Measurements from ENCODE around the gene GPC3. TPM values are rescaled to one million over a fixed set of nuclear protein-coding genes. Genes with fewer than 3 reads are reported as not detected.
"Not testable (repeated sequence)": the region's sequence is repeated elsewhere in the genome, so short reads cannot be mapped to it uniquely, and the experiment has no call there.

GPC3 gene
- total RNA-seq, 2 experiments from 2014 or later, result 0.43 to 0.49 TPM

- H3K4me3 Mint-ChIP-seq; H3K4me1 Mint-ChIP-seq (ENCODE audit: low read depth); H3K27me3 Mint-ChIP-seq (ENCODE audit: low read depth); H3K36me3 Mint-ChIP-seq (ENCODE audit: low read depth); intact Hi-C loops (cut with micrococcal nuclease); DNase-seq; CTCF ChIA-PET; H3K9me3 Mint-ChIP-seq; H3K27ac Mint-ChIP-seq: not testable (repeated sequence)
Observed at GRCh38 chrX:133888084-133888483, 97.3 kb downstream of the GPC3 start.

- CTCF ChIA-PET, result interaction anchor here (0.6 kb wide), 1 partner anchor 103 kb away, joined by 3 read pairs; no protein-coding TSS in a partner anchor
- intact Hi-C loops (cut with micrococcal nuclease), result no loop called here
- no peak overlapping the region for H3K27ac Mint-ChIP-seq
- H3K4me1 Mint-ChIP-seq (ENCODE audit: low read depth), result no peaks in the 10 kb centered on the region
- H3K27me3 Mint-ChIP-seq (ENCODE audit: low read depth), result no peaks in the 10 kb centered on the region
- H3K36me3 Mint-ChIP-seq (ENCODE audit: low read depth), result no peaks in the 10 kb centered on the region
- DNase-seq, result no peak
- H3K9me3 Mint-ChIP-seq, result no peaks in the 10 kb centered on the region
- no peak overlapping the region for H3K4me3 Mint-ChIP-seq
Observed at GRCh38 chrX:133884430-133885394, 100.7 kb downstream of the GPC3 start.

- H3K27me3 Mint-ChIP-seq (ENCODE audit: low read depth), result no peaks in the 10 kb centered on the region
- CTCF ChIA-PET, result no interaction called here
- H3K4me3 Mint-ChIP-seq, result no peak overlapping the region
- H3K9me3 Mint-ChIP-seq, result no peaks in the 10 kb centered on the region
- intact Hi-C loops (cut with micrococcal nuclease), result no loop called here
- H3K36me3 Mint-ChIP-seq (ENCODE audit: low read depth), result no peaks in the 10 kb centered on the region
- H3K4me1 Mint-ChIP-seq (ENCODE audit: low read depth), result no peaks in the 10 kb centered on the region
- DNase-seq, result no peak
- no peak overlapping the region for H3K27ac Mint-ChIP-seq
Observed at GRCh38 chrX:133881893-133882292, 103.5 kb downstream of the GPC3 start.

GRCh38 chrX:133881007-133881406 is 104.4 kb downstream of the GPC3 start:
- H3K27me3 Mint-ChIP-seq (ENCODE audit: low read depth), result no peaks in the 10 kb centered on the region
- H3K4me1 Mint-ChIP-seq (ENCODE audit: low read depth), result no peaks in the 10 kb centered on the region
- H3K27ac Mint-ChIP-seq, result no peak overlapping the region
- no peak for DNase-seq
- no peaks in the 10 kb centered on the region for H3K9me3 Mint-ChIP-seq
- CTCF ChIA-PET, result no interaction called here
- intact Hi-C loops (cut with micrococcal nuclease), result no loop called here
- no peaks in the 10 kb centered on the region for H3K36me3 Mint-ChIP-seq (ENCODE audit: low read depth)
- no peak overlapping the region for H3K4me3 Mint-ChIP-seq

GRCh38 chrX:133880032-133880443 is 105.4 kb downstream of the GPC3 start:
- no peaks in the 10 kb centered on the region for H3K9me3 Mint-ChIP-seq
- no peaks in the 10 kb centered on the region for H3K27me3 Mint-ChIP-seq (ENCODE audit: low read depth)
- CTCF ChIA-PET, result interaction anchor here (0.6 to 1.2 kb wide), 2 partner anchors 12 to 59 kb away, joined by 3 to 5 read pairs; no protein-coding TSS in a partner anchor
- H3K4me1 Mint-ChIP-seq (ENCODE audit: low read depth), result no peaks in the 10 kb centered on the region
- H3K36me3 Mint-ChIP-seq (ENCODE audit: low read depth), result no peaks in the 10 kb centered on the region
- no peak overlapping the region for H3K4me3 Mint-ChIP-seq
- no peak for DNase-seq
- intact Hi-C loops (cut with micrococcal nuclease), result no loop called here
- no peak overlapping the region for H3K27ac Mint-ChIP-seq

DNA sequence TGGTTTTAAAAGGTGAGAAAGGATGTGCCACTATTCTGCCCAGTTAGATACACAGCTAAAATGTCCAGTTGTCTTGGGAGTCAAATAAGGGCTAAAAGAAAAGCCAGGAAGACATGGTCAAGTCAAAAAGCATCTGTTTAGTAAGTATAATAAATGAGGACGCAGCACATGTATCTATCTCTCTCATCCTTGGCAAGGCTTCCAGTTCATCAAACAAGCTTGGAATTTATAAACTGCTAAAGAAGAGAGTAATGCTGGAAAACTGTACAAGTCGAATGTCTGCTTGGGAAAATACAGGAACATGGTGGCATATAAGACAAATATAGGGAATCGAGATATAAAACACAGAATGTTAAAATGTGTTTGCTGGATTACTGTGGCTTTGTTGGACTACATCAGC is 106.7 kb downstream of the GPC3 start:
- intact Hi-C loops (cut with micrococcal nuclease), result no loop called here
- no peak for DNase-seq
- Mint-ChIP-seq H3K4me3 (no peak overlapping the region), H3K27me3 (ENCODE audit: low read depth) (no peaks in the 10 kb centered on the region), H3K36me3 (ENCODE audit: low read depth) (no peaks in the 10 kb centered on the region), H3K4me1 (ENCODE audit: low read depth) (no peaks in the 10 kb centered on the region), H3K27ac (no peak overlapping the region), H3K9me3 (no peaks in the 10 kb centered on the region)
- CTCF ChIA-PET, result no interaction called here

- CTCF ChIA-PET, result no interaction called here
Observed at GRCh38 chrX:133876646-133877045, 108.7 kb downstream of the GPC3 start.

GRCh38 chrX:133869270-133869669 is 116.1 kb downstream of the GPC3 start:
- Mint-ChIP-seq H3K4me1 (ENCODE audit: low read depth) (no peaks in the 10 kb centered on the region), H3K27me3 (ENCODE audit: low read depth) (no peaks in the 10 kb centered on the region), H3K4me3 (no peak overlapping the region), H3K9me3 (no peaks in the 10 kb centered on the region), H3K36me3 (ENCODE audit: low read depth) (no peaks in the 10 kb centered on the region), H3K27ac (no peak overlapping the region)
- CTCF ChIA-PET, result no interaction called here
- DNase-seq, result no peak
- intact Hi-C loops (cut with micrococcal nuclease), result no loop called here

More at GRCh38 chrX:133876646-133877045, 108.7 kb downstream of the GPC3 start:
- Mint-ChIP-seq H3K9me3 (no peaks in the 10 kb centered on the region), H3K27me3 (ENCODE audit: low read depth) (no peaks in the 10 kb centered on the region), H3K4me1 (ENCODE audit: low read depth) (no peaks in the 10 kb centered on the region), H3K36me3 (ENCODE audit: low read depth) (no peaks in the 10 kb centered on the region), H3K4me3 (no peak overlapping the region), H3K27ac (no peak overlapping the region)
- intact Hi-C loops (cut with micrococcal nuclease), result no loop called here
- no peak for DNase-seq

GRCh38 chrX:133868682-133869081 is 116.7 kb downstream of the GPC3 start:
- no peak for DNase-seq
- Mint-ChIP-seq H3K4me1 (ENCODE audit: low read depth) (no peaks in the 10 kb centered on the region), H3K9me3 (no peaks in the 10 kb centered on the region), H3K27ac (no peak overlapping the region), H3K36me3 (ENCODE audit: low read depth) (no peaks in the 10 kb centered on the region), H3K4me3 (no peak overlapping the region), H3K27me3 (ENCODE audit: low read depth) (no peaks in the 10 kb centered on the region)
- intact Hi-C loops (cut with micrococcal nuclease), result no loop called here
- CTCF ChIA-PET, result no interaction called here

DNA sequence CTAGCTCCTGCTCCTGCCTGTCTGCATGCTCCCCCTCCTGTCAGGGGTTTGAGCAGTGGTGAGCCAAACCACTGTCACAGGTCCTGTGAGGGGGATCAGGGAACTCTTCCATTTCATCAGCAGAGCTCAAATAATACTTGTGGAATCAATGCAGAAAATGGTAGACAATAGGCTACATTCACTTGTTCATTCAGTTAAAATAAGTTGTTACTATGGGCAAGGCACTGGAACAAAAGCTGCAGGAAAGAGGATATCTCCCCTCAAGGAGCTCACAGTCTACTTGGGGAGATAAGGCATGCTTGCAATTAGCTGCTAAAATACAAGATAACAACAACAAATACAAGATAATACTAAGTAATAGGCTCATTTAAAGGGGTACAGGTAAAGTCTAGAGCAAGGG is 117.1 kb downstream of the GPC3 start:
- Mint-ChIP-seq H3K27ac (no peak overlapping the region), H3K27me3 (ENCODE audit: low read depth) (no peaks in the 10 kb centered on the region), H3K4me1 (ENCODE audit: low read depth) (no peaks in the 10 kb centered on the region), H3K4me3 (no peak overlapping the region), H3K9me3 (no peaks in the 10 kb centered on the region), H3K36me3 (ENCODE audit: low read depth) (no peaks in the 10 kb centered on the region)
- intact Hi-C loops (cut with micrococcal nuclease), result no loop called here
- DNase-seq, result no peak
- CTCF ChIA-PET, result interaction anchor here (1.3 kb wide), 1 partner anchor 33 kb away, joined by 3 read pairs; no protein-coding TSS in a partner anchor

GRCh38 chrX:133865761-133866471 is 119.5 kb downstream of the GPC3 start:
- DNase-seq, result no peak
- Mint-ChIP-seq H3K4me3 (no peak overlapping the region), H3K9me3 (no peaks in the 10 kb centered on the region), H3K4me1 (ENCODE audit: low read depth) (no peaks in the 10 kb centered on the region), H3K27ac (no peak overlapping the region), H3K27me3 (ENCODE audit: low read depth) (no peaks in the 10 kb centered on the region), H3K36me3 (ENCODE audit: low read depth) (no peaks in the 10 kb centered on the region)
- CTCF ChIA-PET, result no interaction called here
- intact Hi-C loops (cut with micrococcal nuclease), result no loop called here

GRCh38 chrX:133864236-133864635 is 121.2 kb downstream of the GPC3 start:
- H3K4me1 Mint-ChIP-seq (ENCODE audit: low read depth), result no peaks in the 10 kb centered on the region
- CTCF ChIA-PET, result no interaction called here
- H3K4me3 Mint-ChIP-seq, result no peak overlapping the region
- H3K9me3 Mint-ChIP-seq, result no peaks in the 10 kb centered on the region
- H3K27ac Mint-ChIP-seq, result no peak overlapping the region
- no peak for DNase-seq
- no peaks in the 10 kb centered on the region for H3K27me3 Mint-ChIP-seq (ENCODE audit: low read depth)
- intact Hi-C loops (cut with micrococcal nuclease), result no loop called here
- H3K36me3 Mint-ChIP-seq (ENCODE audit: low read depth), result no peaks in the 10 kb centered on the region

GRCh38 chrX:133859860-133860259 is 125.5 kb downstream of the GPC3 start:
- Mint-ChIP-seq H3K9me3 (no peaks in the 10 kb centered on the region), H3K4me1 (ENCODE audit: low read depth) (no peaks in the 10 kb centered on the region), H3K36me3 (ENCODE audit: low read depth) (no peaks in the 10 kb centered on the region), H3K27me3 (ENCODE audit: low read depth) (no peaks in the 10 kb centered on the region), H3K27ac (no peak overlapping the region), H3K4me3 (no peak overlapping the region)
- CTCF ChIA-PET, result no interaction called here
- DNase-seq, result no peak
- intact Hi-C loops (cut with micrococcal nuclease), result no loop called here
